ENCODE results near the gene ZDBF2.
"Not testable (repeated sequence)": the region's sequence is repeated elsewhere in the genome, so short reads cannot be mapped to it uniquely, and the experiment has no call there.

Gene ZDBF2

DNA sequence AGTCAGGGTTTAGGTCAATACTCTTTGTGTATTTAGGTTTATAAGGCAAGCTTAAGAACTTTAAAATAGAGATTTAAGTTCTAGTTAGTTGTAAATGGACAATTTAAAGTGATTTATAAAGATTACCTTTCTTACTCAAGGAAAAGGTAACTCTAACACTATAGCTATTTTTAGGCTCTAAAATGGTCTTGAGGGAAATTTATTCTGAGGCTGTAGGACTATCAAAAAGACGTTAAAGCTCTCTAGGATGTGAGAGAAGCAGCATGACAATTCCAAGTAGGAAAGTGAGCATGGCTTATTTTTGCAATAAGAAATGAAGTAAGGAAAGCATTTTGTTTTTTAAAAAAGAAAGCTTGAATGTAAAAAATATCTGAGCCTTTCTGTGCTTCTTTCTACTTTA lies 78.1 kb downstream of the ZDBF2 start:
- Histone ChIP-seq H3K36me3 (ENCODE audit: low read length) (no peaks in the 10 kb centered on the region), H3K9me3 (ENCODE audit: insufficient read depth, low read length) (no peaks in the 10 kb centered on the region), H4K20me1 (ENCODE audit: low read depth, low read length) (no peaks in the 10 kb centered on the region), H3K79me2 (ENCODE audit: insufficient read depth, low read length) (no peaks in the 10 kb centered on the region), H3K27me3 (ENCODE audit: low read length) (no peaks in the 10 kb centered on the region), H3K4me3 (ENCODE audit: insufficient read depth, low read length, poor library complexity, severe bottlenecking) (no peak overlapping the region), H2AFZ (ENCODE audit: low read depth, low read length, severe bottlenecking) (no peak overlapping the region), H3K4me2 (ENCODE audit: low read depth, low read length, poor library complexity, severe bottlenecking) (no peak overlapping the region), H3F3A (ENCODE audit: insufficient read depth) (no peaks in the 10 kb centered on the region), H3K27ac (ENCODE audit: low read depth, low read length) (no peak overlapping the region), H3K9ac (ENCODE audit: low read length) (no peak overlapping the region), H3K9me2 (replicated peaks; ENCODE audit: insufficient read depth, low read length) (no peaks in the 10 kb centered on the region)
- TF ChIP-seq EZH2phosphoT487 (conservative IDR thresholded peaks at IDR 0.05; ENCODE audit: low read length): no peak
- TF ChIP-seq, protein P1, sequence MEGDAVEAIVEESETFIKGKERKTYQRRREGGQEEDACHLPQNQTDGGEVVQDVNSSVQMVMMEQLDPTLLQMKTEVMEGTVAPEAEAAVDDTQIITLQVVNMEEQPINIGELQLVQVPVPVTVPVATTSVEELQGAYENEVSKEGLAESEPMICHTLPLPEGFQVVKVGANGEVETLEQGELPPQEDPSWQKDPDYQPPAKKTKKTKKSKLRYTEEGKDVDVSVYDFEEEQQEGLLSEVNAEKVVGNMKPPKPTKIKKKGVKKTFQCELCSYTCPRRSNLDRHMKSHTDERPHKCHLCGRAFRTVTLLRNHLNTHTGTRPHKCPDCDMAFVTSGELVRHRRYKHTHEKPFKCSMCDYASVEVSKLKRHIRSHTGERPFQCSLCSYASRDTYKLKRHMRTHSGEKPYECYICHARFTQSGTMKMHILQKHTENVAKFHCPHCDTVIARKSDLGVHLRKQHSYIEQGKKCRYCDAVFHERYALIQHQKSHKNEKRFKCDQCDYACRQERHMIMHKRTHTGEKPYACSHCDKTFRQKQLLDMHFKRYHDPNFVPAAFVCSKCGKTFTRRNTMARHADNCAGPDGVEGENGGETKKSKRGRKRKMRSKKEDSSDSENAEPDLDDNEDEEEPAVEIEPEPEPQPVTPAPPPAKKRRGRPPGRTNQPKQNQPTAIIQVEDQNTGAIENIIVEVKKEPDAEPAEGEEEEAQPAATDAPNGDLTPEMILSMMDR (IDR thresholded peaks at IDR 0.05; ENCODE audit: insufficient read depth, low read length, poor library complexity, severe bottlenecking): no peak

DNA sequence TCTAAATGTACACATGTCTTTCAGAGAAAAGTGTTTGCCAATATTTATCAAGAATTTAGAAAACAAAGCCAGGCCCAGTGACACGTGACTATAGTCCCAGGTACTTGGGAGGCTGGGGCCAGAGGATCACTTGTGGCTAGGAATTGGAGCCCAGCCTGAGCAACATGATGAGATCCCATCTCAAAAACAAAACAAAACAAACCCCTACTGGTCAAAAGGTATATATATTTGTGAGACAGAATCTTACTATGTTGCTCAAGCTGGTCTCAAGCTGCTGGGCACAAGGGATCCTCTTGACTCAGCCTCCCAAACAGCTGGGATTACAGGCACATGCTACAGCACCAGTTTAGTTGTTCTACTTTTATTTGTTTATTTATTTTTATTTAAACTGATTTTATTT lies 79.2 kb downstream of the ZDBF2 start:
- Histone ChIP-seq H3K9me2 (replicated peaks; ENCODE audit: insufficient read depth, low read length) (no peaks in the 10 kb centered on the region), H3K4me3 (ENCODE audit: insufficient read depth, low read length, poor library complexity, severe bottlenecking) (no peak overlapping the region), H3K79me2 (ENCODE audit: insufficient read depth, low read length) (no peaks in the 10 kb centered on the region), H3K27me3 (ENCODE audit: low read length) (no peaks in the 10 kb centered on the region), H3F3A (ENCODE audit: insufficient read depth) (no peaks in the 10 kb centered on the region), H4K20me1 (ENCODE audit: low read depth, low read length) (no peaks in the 10 kb centered on the region), H3K36me3 (ENCODE audit: low read length) (no peaks in the 10 kb centered on the region), H3K9ac (ENCODE audit: low read length) (no peak overlapping the region), H3K27ac (ENCODE audit: low read depth, low read length) (no peak overlapping the region), H3K4me2 (ENCODE audit: low read depth, low read length, poor library complexity, severe bottlenecking) (peak overlapping the region; percentile 31), H3K9me3 (ENCODE audit: insufficient read depth, low read length) (no peaks in the 10 kb centered on the region), H2AFZ (ENCODE audit: low read depth, low read length, severe bottlenecking) (no peak overlapping the region)
- TF ChIP-seq, protein P1 (IDR thresholded peaks at IDR 0.05; ENCODE audit: insufficient read depth, low read length, poor library complexity, severe bottlenecking): peak; percentile 11
- no peak for TF ChIP-seq EZH2phosphoT487 (conservative IDR thresholded peaks at IDR 0.05; ENCODE audit: low read length)

DNA sequence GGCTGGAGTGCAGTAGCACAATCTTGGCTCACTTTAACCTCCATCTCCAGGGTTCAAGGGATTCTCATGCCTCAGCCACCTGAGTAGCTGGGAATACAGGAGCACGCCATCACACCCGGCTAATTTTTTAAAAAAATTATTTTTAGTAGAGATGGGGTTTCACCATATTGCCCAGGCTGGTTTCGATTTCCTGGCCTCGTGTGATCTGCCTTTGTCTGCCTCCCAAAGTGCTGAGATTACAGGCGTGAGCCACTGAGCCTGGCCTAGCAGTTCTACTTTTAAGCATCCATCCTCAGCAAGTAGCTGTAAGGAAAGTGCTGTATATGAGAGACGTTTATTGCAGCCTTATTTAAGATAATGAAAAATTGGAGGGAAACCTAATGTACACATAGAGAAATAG lies 79.7 kb downstream of the ZDBF2 start:
- Histone ChIP-seq H3K9me3 (ENCODE audit: insufficient read depth, low read length) (no peaks in the 10 kb centered on the region), H4K20me1 (ENCODE audit: low read depth, low read length) (no peaks in the 10 kb centered on the region), H3K4me3 (ENCODE audit: insufficient read depth, low read length, poor library complexity, severe bottlenecking) (no peak overlapping the region), H3K9ac (ENCODE audit: low read length) (no peak overlapping the region), H3K4me2 (ENCODE audit: low read depth, low read length, poor library complexity, severe bottlenecking) (peak overlapping the region; percentile 31), H3K79me2 (ENCODE audit: insufficient read depth, low read length) (no peaks in the 10 kb centered on the region), H2AFZ (ENCODE audit: low read depth, low read length, severe bottlenecking) (peak overlapping the region; percentile 82), H3K9me2 (replicated peaks; ENCODE audit: insufficient read depth, low read length) (no peaks in the 10 kb centered on the region), H3K27ac (ENCODE audit: low read depth, low read length) (no peak overlapping the region), H3K27me3 (ENCODE audit: low read length) (no peaks in the 10 kb centered on the region), H3F3A (ENCODE audit: insufficient read depth) (no peaks in the 10 kb centered on the region), H3K36me3 (ENCODE audit: low read length) (no peaks in the 10 kb centered on the region)
- TF ChIP-seq EZH2phosphoT487 (conservative IDR thresholded peaks at IDR 0.05; ENCODE audit: low read length): no peak
- TF ChIP-seq, protein P1 (IDR thresholded peaks at IDR 0.05; ENCODE audit: insufficient read depth, low read length, poor library complexity, severe bottlenecking): no peak

DNA sequence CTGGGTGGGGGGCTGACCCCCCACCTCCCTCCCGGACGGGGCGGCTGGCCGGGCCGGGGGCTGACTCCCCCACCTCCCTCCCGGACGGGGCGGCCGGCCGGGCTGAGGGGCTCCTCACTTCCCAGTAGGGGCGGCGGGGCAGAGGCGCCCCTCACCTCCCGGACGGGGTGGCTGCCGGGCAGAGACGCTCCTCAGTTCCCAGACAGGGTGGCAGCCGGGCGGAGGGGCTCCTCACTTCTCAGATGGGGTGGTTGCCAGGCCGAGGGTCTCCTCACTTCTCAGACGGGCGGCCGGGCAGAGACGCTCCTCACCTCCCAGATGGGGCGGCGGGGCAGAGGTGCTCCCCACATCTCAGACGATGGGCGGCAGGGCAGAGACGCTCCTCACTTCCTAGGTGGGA lies 82.4 kb downstream of the ZDBF2 start:
- not testable (repeated sequence) for H3K79me2 ChIP-seq (ENCODE audit: insufficient read depth, low read length); H3F3A ChIP-seq (ENCODE audit: insufficient read depth); H3K27me3 ChIP-seq (ENCODE audit: low read length); H3K36me3 ChIP-seq (ENCODE audit: low read length); H3K4me3 ChIP-seq (ENCODE audit: insufficient read depth, low read length, poor library complexity, severe bottlenecking); H3K9me2 ChIP-seq (replicated peaks; ENCODE audit: insufficient read depth, low read length); H2AFZ ChIP-seq (ENCODE audit: low read depth, low read length, severe bottlenecking); H3K9ac ChIP-seq (ENCODE audit: low read length); H3K4me2 ChIP-seq (ENCODE audit: low read depth, low read length, poor library complexity, severe bottlenecking); H3K27ac ChIP-seq (ENCODE audit: low read depth, low read length); H3K9me3 ChIP-seq (ENCODE audit: insufficient read depth, low read length); H4K20me1 ChIP-seq (ENCODE audit: low read depth, low read length)

DNA sequence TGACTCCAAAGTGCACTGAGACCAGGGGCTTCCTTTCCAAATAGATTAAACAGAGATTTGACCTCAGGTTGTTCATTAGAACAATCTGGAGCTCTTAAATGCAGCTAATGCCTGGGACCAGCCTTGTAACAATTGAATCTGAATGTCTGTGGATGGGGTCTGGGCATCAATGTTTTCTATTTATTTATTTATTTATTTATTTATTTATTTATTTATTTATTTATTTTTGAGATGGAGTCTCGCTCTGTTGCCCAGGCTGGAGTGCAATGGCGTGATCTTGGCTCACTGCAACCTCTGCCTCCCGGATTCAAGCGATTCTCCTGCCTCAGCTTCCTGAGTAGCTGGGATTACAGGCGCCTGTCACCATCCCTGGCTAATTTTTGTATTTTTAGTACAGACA lies 86.4 kb downstream of the ZDBF2 start:
- H3K27ac ChIP-seq (ENCODE audit: low read depth, low read length); H3K4me3 ChIP-seq (ENCODE audit: insufficient read depth, low read length, poor library complexity, severe bottlenecking): not testable (repeated sequence)

More for the DNA sequence above, 86.4 kb downstream of the ZDBF2 start:
- H3K9ac ChIP-seq (ENCODE audit: low read length); H4K20me1 ChIP-seq (ENCODE audit: low read depth, low read length); H3K9me3 ChIP-seq (ENCODE audit: insufficient read depth, low read length); H3F3A ChIP-seq (ENCODE audit: insufficient read depth); H3K27me3 ChIP-seq (ENCODE audit: low read length); H3K79me2 ChIP-seq (ENCODE audit: insufficient read depth, low read length); H3K4me2 ChIP-seq (ENCODE audit: low read depth, low read length, poor library complexity, severe bottlenecking); H2AFZ ChIP-seq (ENCODE audit: low read depth, low read length, severe bottlenecking); H3K9me2 ChIP-seq (replicated peaks; ENCODE audit: insufficient read depth, low read length); H3K36me3 ChIP-seq (ENCODE audit: low read length): not testable (repeated sequence)
